Trophoblast cell (in vitro differentiated cells and primary cell): ENCODE measurements around the gene MITD1.

Experiments used
- DNase-seq, 2 donors: peaks; one replicate each; pipeline ENCODE4 v3.0.0-alpha.2; 2016
- H2AFZ ChIP-seq: 2 replicates; pipeline ENCODE4 v1.6.1; 2013; ENCODE audit warnings: low read length, moderate library complexity, mild to moderate bottlenecking; ENCODE audit not compliant: insufficient read depth, poor library complexity
- H2AK5ac ChIP-seq: 2 replicates; pipeline ENCODE4 v1.6.1; 2013; ENCODE audit warnings: mild to moderate bottlenecking, low read length
- H2BK120ac ChIP-seq: 2 replicates; pipeline ENCODE4 v1.6.1; 2013; ENCODE audit warnings: low read length, mild to moderate bottlenecking, moderate library complexity; ENCODE audit not compliant: insufficient read depth, poor library complexity
- H2BK12ac ChIP-seq: 2 replicates; pipeline ENCODE4 v1.6.1; 2013; ENCODE audit warnings: mild to moderate bottlenecking, low read length, moderate library complexity
- H2BK5ac ChIP-seq: 2 replicates; pipeline ENCODE4 v1.6.1; 2013; ENCODE audit warnings: low read length, low read depth, moderate library complexity, mild to moderate bottlenecking; ENCODE audit not compliant: poor library complexity
- H3K14ac ChIP-seq: 2 replicates; pipeline ENCODE4 v1.6.1; 2013; ENCODE audit warnings: mild to moderate bottlenecking, low read length
- H3K18ac ChIP-seq: 2 replicates; pipeline ENCODE4 v1.6.1; 2013; ENCODE audit warnings: mild to moderate bottlenecking, low read length
- H3K23ac ChIP-seq: 2 replicates; pipeline ENCODE4 v1.6.1; 2013; ENCODE audit warnings: low read length
- H3K27ac ChIP-seq: 2 replicates; pipeline ENCODE4 v1.5.1; 2013; ENCODE audit warnings: low read depth, mild to moderate bottlenecking, inconsistent platforms, low read length, moderate library complexity
- H3K27me3 ChIP-seq: 2 replicates; pipeline ENCODE4 v1.6.1; 2013; ENCODE audit warnings: inconsistent platforms, mild to moderate bottlenecking, low read length, moderate library complexity; ENCODE audit not compliant: insufficient read depth
- H3K36me3 ChIP-seq, 2 experiments: 1 replicate in 1 of 2; 2 replicates in 1 of 2; pipeline ENCODE4 v1.6.1; 2013; ENCODE audit warnings: low read length in 2 of 2, mild to moderate bottlenecking in 2 of 2, moderate library complexity in 1 of 2; ENCODE audit not compliant: insufficient read depth in 2 of 2, control insufficient read depth in 1 of 2
- H3K4ac ChIP-seq: 2 replicates; pipeline ENCODE4 v1.6.1; 2013; ENCODE audit warnings: low read depth, mild to moderate bottlenecking, low read length, moderate library complexity
- H3K4me1 ChIP-seq, 2 experiments: 1 replicate in 1 of 2; 2 replicates in 1 of 2; pipeline ENCODE4 v1.6.1; 2013; ENCODE audit warnings: low read length in 2 of 2, mild to moderate bottlenecking in 2 of 2, moderate library complexity in 1 of 2; ENCODE audit not compliant: insufficient read depth in 2 of 2, control insufficient read depth in 1 of 2
- H3K4me2 ChIP-seq: 2 replicates; pipeline ENCODE4 v1.6.1; 2013; ENCODE audit warnings: inconsistent platforms, mild to moderate bottlenecking, low read length, moderate library complexity
- H3K4me3 ChIP-seq: 2 replicates; pipeline ENCODE4 v1.5.1; 2013; ENCODE audit warnings: mild to moderate bottlenecking, low read depth, low read length, inconsistent platforms
- H3K79me1 ChIP-seq: one replicate; pipeline ENCODE4 v1.6.1; 2013; ENCODE audit warnings: low read length
- H3K79me2 ChIP-seq: 2 replicates; pipeline ENCODE4 v1.6.1; 2013; ENCODE audit warnings: low read length, mild to moderate bottlenecking; ENCODE audit not compliant: control insufficient read depth, insufficient read depth, poor library complexity
- H3K9ac ChIP-seq: 2 replicates; pipeline ENCODE4 v1.6.1; 2013; ENCODE audit warnings: mild to moderate bottlenecking, low read length
- H3K9me3 ChIP-seq: 2 replicates; pipeline ENCODE4 v1.6.1; 2013; ENCODE audit warnings: low read depth, mild to moderate bottlenecking, control low read depth, inconsistent platforms, low read length; ENCODE audit not compliant: insufficient read depth
- H4K12ac ChIP-seq: 2 replicates; pipeline ENCODE4 v1.6.1; 2013; ENCODE audit warnings: low read depth, mild to moderate bottlenecking, low read length, moderate library complexity
- H4K8ac ChIP-seq: 2 replicates; pipeline ENCODE4 v1.6.1; 2013; ENCODE audit warnings: low read depth, mild to moderate bottlenecking, low read length, moderate library complexity
- H4K91ac ChIP-seq: one replicate; pipeline ENCODE4 v1.6.1; 2013; ENCODE audit warnings: low read depth, mild to moderate bottlenecking, low read length, moderate library complexity
- WGBS: extraction: QIAGEN DNeasy Blood & Tissue Kit; methylation state at CpG from one replicate; pipeline ENCODE4 v1.1.7; 2013; ENCODE audit warnings: missing lambda C conversion rate; ENCODE audit not compliant: insufficient read length, insufficient coverage; ENCODE audit errors: extremely low coverage; 5-methylcytosine and 5-hydroxymethylcytosine counted together

MITD1 gene

DNA sequence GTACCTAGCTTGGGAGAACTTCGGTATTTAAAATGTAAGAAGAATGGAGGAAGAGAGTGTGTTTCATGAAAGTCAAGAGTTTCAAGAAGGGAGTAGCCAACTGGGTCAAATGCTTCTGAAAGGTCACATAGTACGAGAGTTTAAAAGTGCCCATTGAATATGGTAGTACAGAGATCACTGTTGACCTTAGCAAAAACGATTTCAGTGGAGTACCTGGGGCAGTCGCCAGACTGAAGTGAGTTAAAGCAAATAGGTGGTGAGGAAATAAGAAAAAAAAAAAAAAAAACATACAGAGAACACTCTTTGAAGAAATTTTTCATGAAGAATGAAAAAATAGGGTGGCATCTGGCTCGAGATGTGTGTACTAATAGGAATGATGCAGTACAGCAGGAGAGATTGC is 14.6 kb downstream of the MITD1 start:
- Histone ChIP-seq H2AFZ (no peak overlapping the region), H3K9me3 (no peaks in the 10 kb centered on the region), H4K8ac (no peak overlapping the region)

DNA sequence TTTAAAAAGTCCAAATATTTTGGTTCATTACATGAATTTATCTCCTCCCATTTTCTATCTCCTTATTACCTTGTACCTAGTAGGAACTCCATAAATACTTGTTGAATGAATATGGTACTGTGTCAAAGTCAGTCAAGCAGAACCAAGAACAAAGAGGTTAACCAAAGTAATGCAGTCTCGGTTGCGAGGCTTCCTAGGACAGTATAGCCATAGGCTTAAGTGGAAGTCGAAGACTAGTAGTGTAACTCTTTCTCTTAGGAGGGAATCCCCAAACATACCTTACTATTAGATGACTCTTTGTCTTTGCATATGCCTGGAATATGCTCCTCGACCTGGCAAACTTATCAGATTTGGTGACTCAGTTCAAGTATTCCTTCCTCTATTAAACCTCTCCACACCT is 21.3 kb downstream of the MITD1 start:
- H3K9ac ChIP-seq: no peak overlapping the region
- no peak overlapping the region for H3K18ac ChIP-seq
- H3K9me3 ChIP-seq: no peaks in the 10 kb centered on the region
- no peak for DNase-seq
- H3K14ac ChIP-seq: no peak overlapping the region
- no peak overlapping the region for H2BK12ac ChIP-seq
- H3K4ac ChIP-seq: no peak overlapping the region
- H3K79me1 ChIP-seq: peaks cover 4% of the 10 kb centered on the region
- no peak overlapping the region for H3K23ac ChIP-seq
- no peak overlapping the region for H4K91ac ChIP-seq
- no peaks in the 10 kb centered on the region for H3K36me3 ChIP-seq
- no peak overlapping the region for H2BK5ac ChIP-seq
- H4K8ac ChIP-seq: no peak overlapping the region
- no CpG with 5 or more reads among the region's 4 CpGs for WGBS
- no peak overlapping the region for H4K12ac ChIP-seq
- H3K27ac ChIP-seq: no peak overlapping the region
- no peak overlapping the region for H3K4me3 ChIP-seq
- no peak overlapping the region for H3K4me2 ChIP-seq
- H3K4me1 ChIP-seq: peaks cover 2 to 3% of the 10 kb centered on the region in 2 experiments
- no peaks in the 10 kb centered on the region for H3K27me3 ChIP-seq
- no peak overlapping the region for H2AK5ac ChIP-seq
- H2AFZ ChIP-seq: no peak overlapping the region
- H2BK120ac ChIP-seq: no peak overlapping the region
- H3K79me2 ChIP-seq: peaks cover 2% of the 10 kb centered on the region

More for the DNA sequence above, 14.6 kb downstream of the MITD1 start:
- Histone ChIP-seq H3K79me2 (no peaks in the 10 kb centered on the region), H3K27ac (no peak overlapping the region), H3K36me3 (peaks cover 6 to 18% of the 10 kb centered on the region in 2 experiments), H3K18ac (no peak overlapping the region), H3K4ac (no peak overlapping the region), H3K79me1 (no peaks in the 10 kb centered on the region), H2BK120ac (no peak overlapping the region), H4K91ac (no peak overlapping the region), H2BK5ac (no peak overlapping the region), H3K4me3 (no peak overlapping the region), H3K9ac (no peak overlapping the region), H2BK12ac (no peak overlapping the region), H2AK5ac (no peak overlapping the region), H3K14ac (no peak overlapping the region), H3K23ac (no peak overlapping the region), H3K27me3 (no peaks in the 10 kb centered on the region), H4K12ac (no peak overlapping the region), H3K4me2 (no peak overlapping the region), H3K4me1 (no peaks in the 10 kb centered on the region)
- no CpG with 5 or more reads among the region's 5 CpGs for WGBS
- DNase-seq: no peak

DNA sequence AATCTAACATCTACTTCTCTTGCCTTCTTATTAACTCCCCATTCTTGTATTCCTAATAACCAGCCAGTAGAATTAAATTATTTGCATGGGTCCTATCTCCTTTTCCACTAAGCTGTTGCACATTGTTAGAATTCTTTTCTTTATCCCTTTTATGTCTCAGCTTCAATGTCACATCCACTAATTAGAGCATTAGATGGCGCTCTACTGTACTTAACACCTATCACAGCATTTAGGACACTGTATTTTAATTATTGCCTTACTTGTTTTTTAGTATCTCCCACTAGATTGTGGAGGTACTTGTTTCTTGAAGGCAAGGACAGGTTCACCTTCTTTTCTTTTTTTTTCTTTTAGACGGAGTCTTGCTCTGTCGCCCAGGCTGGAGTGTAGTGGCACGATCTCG is 22.3 kb downstream of the MITD1 start:
- no peaks in the 10 kb centered on the region for H3K27me3 ChIP-seq
- H3K18ac ChIP-seq: no peak overlapping the region
- no peak for DNase-seq
- H3K9ac ChIP-seq: no peak overlapping the region
- no peak overlapping the region for H3K4me2 ChIP-seq
- H3K4ac ChIP-seq: no peak overlapping the region
- no peak overlapping the region for H2BK120ac ChIP-seq
- H4K8ac ChIP-seq: no peak overlapping the region
- no peak overlapping the region for H2BK5ac ChIP-seq
- no peak overlapping the region for H3K14ac ChIP-seq
- no peak overlapping the region for H2AFZ ChIP-seq
- H2BK12ac ChIP-seq: no peak overlapping the region
- no peak overlapping the region for H2AK5ac ChIP-seq
- H3K79me1 ChIP-seq: peaks cover 7% of the 10 kb centered on the region
- H3K23ac ChIP-seq: no peak overlapping the region
- no peak overlapping the region for H3K27ac ChIP-seq
- peaks cover 5 to 8% of the 10 kb centered on the region in 2 experiments for H3K4me1 ChIP-seq
- WGBS: no CpG with 5 or more reads among the region's 5 CpGs
- H4K91ac ChIP-seq: no peak overlapping the region
- no peaks in the 10 kb centered on the region for H3K9me3 ChIP-seq
- peaks cover 4% of the 10 kb centered on the region for H3K79me2 ChIP-seq
- no peak overlapping the region for H3K4me3 ChIP-seq
- no peaks in the 10 kb centered on the region for H3K36me3 ChIP-seq
- H4K12ac ChIP-seq: no peak overlapping the region

DNA sequence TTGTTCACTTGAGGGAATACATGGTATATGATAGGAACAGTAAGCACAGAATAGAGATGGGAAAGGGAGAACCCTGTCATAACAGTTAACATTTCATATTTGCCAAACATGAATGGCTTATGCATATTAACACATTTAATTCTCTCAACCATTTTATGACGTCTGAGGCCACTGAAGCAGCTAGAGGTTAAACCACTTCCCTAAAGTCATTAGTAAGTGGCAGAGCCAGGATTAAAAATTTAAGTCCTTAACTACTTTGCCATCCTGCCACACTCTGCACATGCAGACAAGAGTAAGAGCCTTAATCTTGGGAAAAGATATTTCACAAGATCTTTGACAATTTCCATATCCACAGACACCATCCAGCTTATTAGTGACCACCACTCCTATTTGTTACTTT is 24.0 kb downstream of the MITD1 start:
- Histone ChIP-seq H2BK120ac (no peak overlapping the region), H3K79me2 (peaks cover 4% of the 10 kb centered on the region), H2BK12ac (no peak overlapping the region), H3K4me2 (no peak overlapping the region), H3K4me1 (peaks cover 5 to 8% of the 10 kb centered on the region in 2 experiments), H3K9me3 (no peaks in the 10 kb centered on the region), H3K14ac (no peak overlapping the region), H3K4ac (no peak overlapping the region), H2AK5ac (no peak overlapping the region), H4K8ac (no peak overlapping the region), H3K18ac (no peak overlapping the region), H3K27me3 (no peaks in the 10 kb centered on the region), H3K36me3 (no peaks in the 10 kb centered on the region), H2AFZ (no peak overlapping the region), H3K27ac (no peak overlapping the region), H4K91ac (no peak overlapping the region), H3K9ac (no peak overlapping the region), H3K79me1 (peaks cover 7% of the 10 kb centered on the region), H3K23ac (no peak overlapping the region), H4K12ac (no peak overlapping the region), H2BK5ac (no peak overlapping the region), H3K4me3 (no peak overlapping the region)
- no CpG with 5 or more reads among the region's 1 CpG for WGBS
- no peak for DNase-seq
